CD4-positive, alpha-beta T cell treated with Interleukin-17A for 4 hours (primary cell): ENCODE measurements around the gene S100A14.
A peak's percentile ranks its signal among the peaks of the same experiment; 100 is the strongest.
"Not testable (repeated sequence)": the region's sequence is repeated elsewhere in the genome, so short reads cannot be mapped to it uniquely, and the experiment has no call there.

Experiments used
- DNase-seq: peaks from one replicate; pipeline ENCODE4 v3.0.0-alpha.2; 2020; ENCODE audit warnings: mixed read lengths

Gene S100A14

GRCh38 chr1:153616144-153616916 lies at the start of gene S100A14:
Gene S100A14 (minus strand): TSS chr1:153616325. CDS start chr1:153615858, 467 bp downstream.
- no peak for DNase-seq

- DNase-seq: no peak
These were observed 47.1 kb upstream of the S100A14 start for GRCh38 chr1:153663211-153663610.

- DNase-seq: no peak
These were observed 46.1 kb upstream of the S100A14 start for GRCh38 chr1:153662269-153662668.

- DNase-seq: no peak
These were observed 45.1 kb upstream of the S100A14 start for GRCh38 chr1:153661111-153661708.

GRCh38 chr1:153659656-153660055 lies 43.5 kb upstream of the S100A14 start:
- DNase-seq: no peak

GRCh38 chr1:153659175-153659534 lies 43.0 kb upstream of the S100A14 start:
- DNase-seq: no peak

- DNase-seq: peak; percentile 92
These were observed 42.5 kb upstream of the S100A14 start, which contains the start of gene SNAPIN for GRCh38 chr1:153658400-153659174. Gene SNAPIN (plus strand): TSS chr1:153658703. CDS start chr1:153658744, 41 bp downstream.

- no peak for DNase-seq
These were observed 39.2 kb upstream of the S100A14 start for GRCh38 chr1:153655333-153655732.

- no peak for DNase-seq
These were observed 36.8 kb upstream of the S100A14 start for GRCh38 chr1:153652805-153653500.

- no peak for DNase-seq
These were observed 35.6 kb upstream of the S100A14 start for GRCh38 chr1:153651771-153652170.

GRCh38 chr1:153649863-153650235 lies 33.7 kb upstream of the S100A14 start:
- DNase-seq: peak; percentile 34

GRCh38 chr1:153649137-153649862 lies 33.2 kb upstream of the S100A14 start:
- DNase-seq: peak; percentile 55

GRCh38 chr1:153648000-153648643 lies 32.0 kb upstream of the S100A14 start:
- DNase-seq: no peak

- DNase-seq: no peak
These were observed 31.2 kb upstream of the S100A14 start for GRCh38 chr1:153647346-153647714.

- DNase-seq: no peak
These were observed 30.7 kb upstream of the S100A14 start for GRCh38 chr1:153646672-153647345.

- no peak for DNase-seq
These were observed 27.7 kb upstream of the S100A14 start for GRCh38 chr1:153643816-153644215.

GRCh38 chr1:153643100-153643499 lies 27.0 kb upstream of the S100A14 start:
- no peak for DNase-seq

- no peak for DNase-seq
These were observed 26.0 kb upstream of the S100A14 start for GRCh38 chr1:153642161-153642560.

GRCh38 chr1:153640861-153641260 lies 24.7 kb upstream of the S100A14 start:
- DNase-seq: no peak

GRCh38 chr1:153640213-153640612 lies 24.1 kb upstream of the S100A14 start:
- not testable (repeated sequence) for DNase-seq

- no peak for DNase-seq
These were observed 23.2 kb upstream of the S100A14 start for GRCh38 chr1:153639280-153639679.
